ENCODE results near the gene RCBTB1.

Gene RCBTB1

DNA sequence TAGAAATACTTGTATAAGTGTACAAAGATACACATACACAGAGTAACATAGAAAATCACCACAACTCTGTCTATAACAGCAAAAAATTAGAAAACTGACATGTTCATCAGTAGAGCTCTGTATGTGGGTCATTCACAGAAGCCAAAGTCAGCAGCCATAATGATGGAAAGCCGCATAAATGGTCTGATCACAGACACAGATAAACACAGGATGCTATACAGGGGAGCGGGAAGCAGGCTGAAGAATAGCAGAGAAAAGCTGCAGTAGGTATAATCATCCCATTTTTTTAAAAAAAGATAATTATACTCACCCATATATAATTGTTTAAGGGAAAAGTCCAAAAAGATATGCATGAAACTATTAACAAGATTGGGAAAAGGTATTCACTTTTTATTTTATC is 31.5 kb downstream of the RCBTB1 start:
- DNase-seq = no peak

DNA sequence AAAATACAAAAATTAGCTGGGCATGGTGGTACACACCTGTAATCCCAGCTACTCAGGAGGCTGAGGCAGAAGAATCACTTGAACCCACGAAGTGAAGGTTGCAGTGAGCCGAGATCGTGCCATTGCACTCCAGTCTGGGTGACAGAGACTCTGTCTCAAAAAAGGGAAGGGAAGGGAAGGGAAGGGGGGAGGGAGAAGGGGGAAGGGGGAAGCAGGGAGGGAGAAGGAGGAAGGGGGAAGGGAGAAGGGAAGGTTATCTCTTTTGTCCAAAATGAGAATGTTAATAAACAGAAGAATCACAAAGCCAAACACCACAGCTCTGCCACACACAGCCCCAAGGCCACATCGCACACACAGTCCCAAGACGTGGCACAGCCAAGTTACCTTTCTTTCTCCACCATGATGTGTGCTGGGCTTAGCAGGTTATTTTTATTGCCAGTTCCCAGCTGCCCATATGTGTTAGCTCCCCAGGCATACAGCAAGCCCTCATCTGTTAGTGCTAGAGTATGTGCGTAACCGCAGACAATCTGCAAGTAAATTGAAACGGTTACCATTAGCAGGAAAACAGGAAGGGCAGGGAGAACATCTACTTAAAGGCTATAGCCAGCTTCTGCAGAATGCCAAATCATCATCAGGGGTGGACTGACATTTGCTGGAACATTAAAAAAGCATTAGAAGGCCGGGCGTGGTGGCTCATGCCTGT is 34.3 kb downstream of the RCBTB1 start:
- no peak for DNase-seq

DNA sequence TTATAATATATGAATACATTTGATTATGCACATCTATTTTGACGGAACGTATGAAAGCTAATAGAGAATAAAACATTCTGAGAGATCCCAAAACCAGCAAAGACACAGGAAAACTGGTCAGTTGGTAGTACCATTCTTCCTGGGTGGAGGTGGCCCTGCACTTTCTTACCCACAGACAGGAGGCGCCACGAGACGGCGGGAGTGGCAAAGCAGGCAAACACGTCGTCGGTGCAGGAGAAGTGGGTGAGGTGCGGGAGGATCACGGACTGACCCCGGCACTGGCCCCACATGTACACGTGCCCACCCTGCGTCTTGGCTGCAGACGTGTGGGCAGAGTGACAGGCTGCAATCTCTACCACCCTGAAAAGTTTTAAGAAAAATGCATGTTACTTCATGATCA is 36.1 kb downstream of the RCBTB1 start:
- DNase-seq = no peak

DNA sequence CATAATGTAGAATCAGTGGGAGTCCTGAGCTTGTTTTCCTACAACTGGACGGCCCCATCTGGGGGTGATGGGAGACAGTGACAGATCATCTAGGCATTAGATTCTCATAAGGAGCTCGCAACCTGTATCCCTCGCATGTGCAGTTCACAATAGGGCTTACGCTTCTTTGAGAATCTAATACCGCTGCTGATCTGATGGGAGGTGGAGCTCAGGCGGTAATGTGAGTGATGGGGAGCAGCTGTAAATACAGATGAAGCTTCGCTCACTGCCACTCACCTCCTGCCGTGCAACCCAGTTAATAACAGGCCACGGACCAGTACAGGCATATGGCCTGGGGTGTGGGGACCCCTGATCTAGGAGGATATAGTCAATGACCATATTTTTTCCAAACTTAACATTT is 38.8 kb downstream of the RCBTB1 start:
- no peak for DNase-seq

DNA sequence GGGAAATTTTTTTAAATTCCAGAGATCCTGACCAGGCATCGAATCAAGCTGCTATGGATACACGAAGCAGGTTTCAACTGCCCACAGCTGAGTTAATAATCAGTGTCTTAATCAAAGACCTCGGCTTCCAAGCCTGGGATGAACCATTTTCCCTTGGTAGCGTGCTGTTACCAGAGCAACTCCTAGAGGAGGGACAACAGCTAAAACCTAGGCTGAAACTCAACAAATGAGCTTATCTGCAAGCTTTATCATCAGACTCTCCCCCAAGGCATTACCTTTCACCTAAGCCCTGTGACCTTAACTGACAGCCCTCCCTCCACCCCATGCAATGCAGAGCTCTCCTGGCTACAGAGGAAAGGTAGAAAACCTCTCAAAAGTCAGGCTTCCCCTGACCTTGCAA is 39.7 kb downstream of the RCBTB1 start:
- no peak for DNase-seq

DNA sequence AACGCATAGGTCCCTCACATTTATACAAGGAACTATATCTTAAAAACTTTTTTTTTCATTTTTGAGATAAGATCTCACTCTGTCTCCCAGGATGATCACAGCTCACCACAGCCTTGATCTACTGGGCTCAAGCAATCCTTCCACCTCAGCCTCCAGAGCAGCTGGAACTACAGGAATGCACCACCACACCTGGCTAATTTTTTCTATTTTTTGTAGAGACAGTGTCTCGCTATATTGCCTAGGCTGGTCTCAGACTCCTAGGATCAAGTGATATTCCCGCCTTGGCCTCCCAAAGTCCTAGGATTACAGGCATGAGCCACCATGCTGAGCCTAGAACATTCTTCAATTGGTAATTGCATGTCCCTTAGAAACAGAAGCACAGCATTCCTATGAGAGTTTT is 41.7 kb downstream of the RCBTB1 start:
- no peak for DNase-seq

DNA sequence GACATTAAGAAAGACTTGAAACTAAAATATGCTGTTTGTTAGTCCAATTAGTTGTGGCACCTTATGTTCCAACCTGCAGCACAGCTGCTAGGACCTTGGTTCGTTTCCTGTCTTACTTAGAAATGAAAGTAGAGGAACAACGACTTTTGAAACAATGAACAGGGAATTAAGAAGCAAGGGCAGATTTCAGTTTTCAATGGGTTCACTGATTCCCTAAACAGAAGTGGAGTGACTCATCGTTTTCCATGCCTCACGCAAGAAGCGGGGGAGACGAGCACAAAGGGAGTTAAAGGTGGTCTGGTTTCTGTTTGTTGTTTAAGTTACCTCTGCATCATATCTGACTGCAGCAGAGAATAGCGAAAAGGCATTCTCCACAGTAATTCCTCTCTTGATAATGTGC is 44.8 kb downstream of the RCBTB1 start:
- peak in 1 of 2 experiments; percentile 42 for DNase-seq

DNA sequence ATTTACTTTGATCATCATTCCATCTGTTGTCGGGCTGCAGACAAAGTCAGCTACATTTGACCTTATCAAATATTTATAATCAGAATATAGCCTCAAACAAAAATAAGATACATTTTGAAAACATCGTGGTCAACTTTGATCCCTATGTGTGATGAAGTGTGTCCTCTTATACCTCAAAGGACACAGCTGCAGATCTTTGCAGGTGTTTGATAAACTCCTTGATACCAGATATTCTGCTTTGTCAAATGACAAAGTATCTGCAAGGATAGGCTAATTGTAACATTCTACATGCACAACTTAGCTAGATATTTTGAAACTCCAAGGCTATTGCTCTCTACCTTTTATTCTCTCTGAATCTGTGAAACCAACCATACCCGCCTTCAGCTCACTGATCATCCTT is 45.6 kb downstream of the RCBTB1 start:
- DNase-seq = no peak

DNA sequence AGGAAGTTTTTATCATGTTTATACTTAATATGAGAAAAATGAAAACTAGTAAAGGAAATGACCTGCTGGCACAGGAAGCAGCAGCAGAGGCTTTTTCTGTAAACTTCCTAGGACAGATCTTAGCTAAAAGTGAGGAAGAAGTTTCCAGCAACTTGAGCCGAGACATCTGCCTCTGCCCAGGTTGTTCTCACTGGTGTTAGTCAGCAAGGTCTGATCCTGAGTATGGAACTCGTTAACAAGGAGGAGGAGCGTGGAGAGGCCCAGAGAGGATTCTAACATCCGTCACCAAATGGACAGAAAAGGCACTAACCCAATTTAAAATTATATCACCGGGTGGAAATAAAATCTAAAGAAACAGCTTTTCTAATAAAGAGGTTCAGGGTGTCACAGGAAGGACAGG is 46.0 kb downstream of the RCBTB1 start:
- DNase-seq = no peak

DNA sequence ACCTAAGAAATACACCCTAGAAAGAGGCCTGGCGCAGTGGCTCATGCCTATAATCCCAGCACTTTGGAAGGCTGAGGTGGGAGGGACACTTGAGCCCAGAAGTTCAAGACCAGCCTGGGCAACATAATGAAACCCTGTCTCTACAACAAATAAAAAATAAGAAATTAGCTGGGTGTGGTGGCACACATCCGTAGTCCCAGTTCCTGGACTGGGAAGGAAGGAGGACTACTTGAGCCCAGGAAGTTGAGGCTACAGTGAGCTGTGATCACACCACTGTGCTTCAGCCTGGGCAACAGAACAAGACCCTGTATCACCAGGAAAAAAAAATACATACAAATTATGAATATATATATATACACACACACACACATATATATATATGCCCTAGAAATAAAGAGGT is 47.0 kb downstream of the RCBTB1 start:
- no peak for DNase-seq

DNA sequence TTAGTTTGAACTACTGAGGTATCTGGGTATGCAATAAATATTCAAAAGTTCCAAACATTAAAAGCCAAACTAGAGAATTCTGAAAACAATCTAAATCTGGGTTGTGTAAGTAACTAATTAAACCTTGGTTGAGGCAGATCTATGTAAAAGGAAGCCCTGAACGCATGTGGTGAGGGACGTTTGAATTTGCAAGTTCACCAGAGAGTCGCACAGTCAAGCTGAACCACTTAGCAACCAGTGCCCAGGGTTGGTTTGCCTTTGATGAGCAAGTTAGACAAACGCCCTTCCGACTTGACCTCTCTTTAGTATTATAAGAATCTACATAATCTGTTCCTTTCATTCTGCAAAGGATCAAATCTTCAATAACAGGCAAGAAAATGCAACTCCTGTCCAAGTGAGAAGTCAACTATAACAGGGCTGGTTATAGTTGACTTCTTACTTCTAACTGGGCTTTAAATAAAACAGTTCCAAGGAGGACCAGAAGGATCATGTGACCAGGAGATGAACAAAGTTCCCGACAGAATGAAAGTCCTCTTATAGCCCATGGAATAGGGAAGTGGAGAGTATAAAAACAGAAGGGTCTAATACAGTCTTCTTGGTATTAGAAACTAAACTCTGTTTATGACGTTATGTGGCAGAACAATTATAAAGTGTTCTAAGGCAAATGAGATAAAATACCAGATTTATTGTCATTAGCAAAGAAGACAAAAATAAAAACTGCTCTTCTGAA is 49.0 kb downstream of the RCBTB1 start:
- DNase-seq = no peak

DNA sequence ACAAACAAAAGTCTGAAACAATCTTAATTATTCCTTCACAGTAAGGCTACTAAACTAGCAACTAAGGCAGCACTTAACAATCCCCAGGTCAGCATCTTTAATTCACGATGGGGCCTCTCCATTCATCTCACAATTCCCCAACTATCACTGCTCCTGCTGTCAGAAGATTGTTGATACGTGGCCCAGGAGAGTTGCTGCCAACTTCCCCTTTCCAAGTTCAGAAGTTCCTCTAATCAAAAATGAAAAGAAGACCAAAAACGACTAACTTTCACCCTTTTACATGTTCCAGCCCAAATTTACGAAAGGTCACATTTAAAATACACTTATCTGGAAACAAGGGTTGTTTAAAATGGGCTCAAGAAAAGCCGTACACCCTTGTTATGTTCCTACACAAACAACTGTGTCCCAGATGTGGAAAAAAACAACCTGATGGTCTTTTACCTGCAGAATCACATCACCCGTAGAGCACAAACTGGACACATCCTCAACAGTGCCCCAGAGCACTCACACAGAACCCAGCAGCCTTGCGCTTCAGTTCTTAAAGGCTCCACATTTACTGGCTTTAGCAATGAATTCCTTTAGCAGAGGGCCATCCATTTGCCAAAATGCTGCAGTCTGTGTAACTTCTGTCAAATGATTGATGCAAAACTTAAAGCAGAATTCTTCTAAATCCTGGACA is 51.6 kb downstream of the RCBTB1 start:
- DNase-seq = no peak

DNA sequence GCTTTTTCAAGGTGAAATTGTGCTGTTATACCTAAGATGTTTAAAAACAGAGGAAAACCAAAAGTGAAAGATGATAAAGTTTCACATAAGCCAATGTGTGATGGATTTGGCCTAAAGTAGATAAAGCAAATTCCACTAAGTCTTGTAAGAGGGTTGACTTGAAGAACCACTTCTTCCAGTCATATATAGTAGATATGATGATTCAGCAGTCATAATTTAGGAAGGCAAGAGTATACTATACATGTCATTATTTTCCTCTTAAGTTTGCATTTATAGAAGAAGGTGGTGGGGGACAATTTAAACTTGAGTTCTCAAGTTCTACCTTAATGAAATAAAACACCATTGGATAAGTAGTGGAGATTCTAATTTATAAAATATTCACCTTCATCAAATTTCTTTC is 52.3 kb downstream of the RCBTB1 start:
- no peak for DNase-seq

DNA sequence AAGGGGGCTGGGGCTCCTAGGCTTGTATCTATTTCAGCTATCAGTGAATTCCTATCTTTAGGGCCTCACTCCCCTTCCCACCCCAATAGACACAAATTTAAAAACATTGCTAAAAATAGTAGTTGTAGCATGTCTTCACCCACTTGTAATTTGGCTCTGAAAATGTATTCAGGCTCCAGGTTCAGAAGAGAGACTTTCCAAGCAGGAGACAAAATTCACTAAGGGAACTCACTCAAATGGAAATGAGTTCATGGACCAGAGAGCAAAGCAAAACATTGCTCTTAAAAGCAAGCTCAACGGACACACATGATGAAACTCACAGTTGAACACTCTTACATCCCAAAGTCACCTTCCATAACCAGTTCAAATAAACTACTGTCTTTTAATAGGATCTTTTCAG is 52.8 kb downstream of the RCBTB1 start:
- no peak for DNase-seq

DNA sequence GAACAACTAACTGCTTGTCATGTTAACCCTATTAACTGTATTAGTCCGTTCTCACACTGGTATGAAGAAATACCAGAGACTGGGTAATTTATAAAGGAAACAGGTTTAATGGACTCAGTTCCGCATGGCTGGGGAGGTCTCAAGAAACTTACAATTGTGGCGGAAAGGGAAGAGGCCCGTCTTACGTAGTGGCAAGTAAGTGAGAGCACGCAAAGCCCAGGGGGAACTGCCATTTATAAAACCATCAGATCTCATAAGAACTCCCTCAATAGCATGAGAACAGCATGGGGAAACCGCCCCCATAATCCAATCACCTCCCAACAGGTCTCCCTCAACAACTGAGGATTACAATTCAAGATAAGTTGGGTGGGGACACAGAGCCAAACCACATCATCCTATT is 54.9 kb downstream of the RCBTB1 start:
- DNase-seq = no peak

DNA sequence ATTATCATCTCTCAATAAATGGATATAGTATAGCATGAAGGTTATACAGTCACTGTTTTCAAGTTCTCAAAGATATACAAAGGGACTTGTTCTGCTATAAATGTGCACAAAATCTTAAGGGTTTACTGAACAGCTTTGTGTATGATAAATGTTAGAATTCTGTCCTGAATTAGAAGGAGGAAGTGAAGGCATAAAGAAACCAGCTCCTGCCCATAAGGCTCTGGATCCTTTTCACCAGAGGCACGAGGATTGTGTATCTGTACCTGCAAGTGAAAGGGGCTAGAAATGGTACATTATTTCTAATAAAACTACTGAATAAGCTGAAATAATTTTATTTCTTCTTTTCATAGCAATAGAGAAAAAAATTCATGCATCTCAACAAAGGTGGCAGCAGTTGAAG is 57.2 kb downstream of the RCBTB1 start:
- DNase-seq = no peak

DNA sequence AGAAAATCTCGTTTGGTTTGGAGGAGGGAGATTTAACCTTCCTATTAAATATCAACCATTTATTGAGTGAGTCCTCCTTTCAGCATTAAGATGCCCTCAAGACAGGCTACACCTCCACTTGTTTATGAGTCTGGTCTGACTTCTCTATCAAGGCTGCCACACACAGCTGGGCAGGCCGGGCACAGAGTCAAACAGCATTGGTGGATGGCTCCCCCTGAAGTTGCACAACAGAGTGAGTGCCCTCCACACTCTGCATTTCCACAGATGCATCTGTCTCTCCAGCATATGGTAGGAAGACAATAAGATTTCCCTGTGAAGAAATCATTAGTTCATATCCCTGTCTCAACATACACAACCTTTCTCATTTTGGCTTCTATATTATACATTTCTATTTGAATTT is 58.2 kb downstream of the RCBTB1 start:
- DNase-seq = no peak

DNA sequence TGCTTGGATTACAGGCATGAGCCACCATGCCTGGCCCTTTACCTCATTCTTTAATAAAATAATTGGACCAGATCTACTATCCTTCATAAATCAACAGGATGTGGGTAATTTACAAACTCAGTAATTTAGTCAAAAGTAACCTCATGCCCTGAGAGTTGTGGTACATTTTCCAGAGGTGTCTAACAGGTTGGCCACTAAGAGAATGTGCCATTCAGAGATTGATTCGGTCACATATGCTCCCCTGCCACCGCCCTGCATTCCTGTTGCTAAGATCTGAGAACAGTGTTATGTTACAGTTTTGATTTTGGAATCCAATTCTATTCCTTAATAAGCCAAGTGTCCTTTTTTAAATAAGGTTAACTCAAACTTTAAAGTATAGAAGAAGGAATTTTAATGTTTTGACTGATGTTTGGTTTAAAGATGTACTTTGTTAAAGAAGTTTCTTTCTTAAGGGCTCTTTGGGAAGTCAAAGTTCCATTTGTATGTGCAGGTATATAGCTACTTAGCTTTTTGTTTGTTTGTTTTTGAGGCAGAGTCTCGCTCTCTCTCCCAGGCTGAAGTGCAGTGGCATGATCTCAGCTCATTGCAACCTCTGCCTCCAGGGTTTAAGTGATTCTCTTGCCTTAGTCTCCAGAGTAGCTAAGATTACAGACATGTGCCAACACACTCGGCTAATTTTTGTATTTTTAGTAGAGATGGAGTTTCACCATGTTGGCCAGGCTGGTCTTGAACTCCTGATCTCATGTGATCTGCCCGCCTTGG is 60.4 kb downstream of the RCBTB1 start:
- no peak for DNase-seq

DNA sequence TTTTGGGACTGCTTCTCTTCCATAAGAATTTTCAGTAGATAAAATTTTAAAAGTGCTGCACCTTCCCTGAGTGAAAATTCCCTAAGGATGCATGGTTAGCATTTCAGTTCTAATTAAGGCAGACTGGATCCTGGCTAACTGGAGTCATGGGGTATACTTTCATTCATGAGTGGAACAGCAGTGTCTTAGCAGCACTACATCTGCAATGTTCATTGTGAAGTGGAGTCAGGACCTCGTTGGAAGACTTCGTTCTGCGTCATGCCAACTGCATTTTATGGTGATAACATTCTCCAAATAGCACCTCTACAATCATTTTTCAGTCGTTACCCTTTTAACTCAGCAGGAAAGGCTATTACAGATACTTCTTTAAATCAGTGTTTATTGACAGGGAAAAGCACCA is 64.1 kb downstream of the RCBTB1 start:
- no peak for DNase-seq

DNA sequence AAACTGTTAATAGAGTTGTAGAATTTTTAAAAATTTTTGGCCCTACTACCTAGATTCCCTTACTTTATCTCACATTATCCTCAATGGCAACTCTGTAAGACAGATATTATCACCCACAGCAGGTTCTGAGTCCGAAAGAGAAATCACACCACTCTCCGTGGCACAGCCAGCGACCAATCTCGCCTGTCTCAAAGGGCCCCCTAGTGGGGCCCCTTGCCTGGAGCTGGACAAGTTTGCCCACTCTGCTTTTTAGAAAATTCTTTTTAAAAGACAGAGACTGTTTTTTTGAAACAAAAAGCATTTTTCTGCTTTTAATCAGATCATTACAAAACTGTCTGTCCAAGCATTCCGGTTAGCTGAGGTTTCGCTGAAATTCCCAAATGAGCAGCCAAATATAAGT is 67.9 kb downstream of the RCBTB1 start:
- no peak for DNase-seq

DNA sequence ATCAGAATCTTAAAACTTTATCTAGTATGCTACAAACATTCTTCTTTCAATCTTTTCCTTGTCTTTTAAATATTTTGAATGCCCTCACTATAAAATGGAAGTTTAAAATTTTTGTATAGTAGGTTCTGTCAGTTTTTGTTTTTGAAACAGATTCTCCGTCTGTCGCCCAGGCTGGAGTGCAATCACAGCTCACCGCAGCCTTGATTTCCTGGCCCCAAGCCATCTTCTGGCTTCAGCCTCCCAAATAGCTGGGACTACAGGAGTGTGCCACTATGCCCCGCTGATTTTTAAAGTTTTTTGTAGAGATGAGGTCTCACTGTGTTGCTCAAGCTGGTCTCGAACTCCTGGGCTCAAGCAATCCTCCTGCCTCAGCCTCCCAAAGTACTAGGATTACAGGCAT is 68.9 kb downstream of the RCBTB1 start:
- no peak for DNase-seq

DNA sequence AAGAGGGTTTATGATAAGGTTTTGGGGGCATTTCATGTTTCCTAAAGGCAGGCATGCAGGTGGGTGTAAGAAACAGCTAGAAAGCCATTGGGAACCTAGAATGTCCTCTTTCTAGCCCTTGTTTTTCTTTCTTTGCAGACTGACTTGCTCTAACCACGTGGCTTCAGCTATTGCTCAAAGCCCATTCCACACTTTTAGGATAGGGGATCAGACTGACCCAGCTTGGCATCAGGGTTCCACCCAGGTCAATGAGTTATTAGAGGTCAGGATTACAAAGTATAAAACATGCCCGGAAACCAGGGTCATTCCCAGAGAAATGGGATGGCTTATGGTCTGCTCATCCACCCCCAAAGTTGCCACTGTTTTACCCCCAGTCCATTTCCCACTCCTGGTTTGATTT is 72.8 kb downstream of the RCBTB1 start:
- no peak for DNase-seq

DNA sequence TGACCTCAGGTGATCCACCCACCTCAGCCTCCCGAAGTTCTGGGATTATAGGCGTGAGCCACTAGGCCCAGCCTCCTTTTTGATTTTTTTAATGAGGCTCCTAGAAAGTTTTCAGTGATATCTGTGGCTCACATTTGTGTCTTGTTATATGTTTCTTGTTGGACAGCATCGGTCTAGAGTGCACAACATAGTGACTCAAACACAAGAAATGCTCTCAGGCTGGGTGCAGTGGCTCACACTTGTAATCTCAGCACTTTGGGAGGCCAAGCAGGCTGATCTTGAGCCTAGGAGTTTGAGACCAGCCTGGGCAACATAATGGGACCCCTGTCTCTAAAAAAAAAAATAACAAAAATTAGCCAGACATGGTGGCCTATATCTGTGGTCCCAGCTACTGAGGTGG is 81.4 kb downstream of the RCBTB1 start:
- DNase-seq = no peak

DNA sequence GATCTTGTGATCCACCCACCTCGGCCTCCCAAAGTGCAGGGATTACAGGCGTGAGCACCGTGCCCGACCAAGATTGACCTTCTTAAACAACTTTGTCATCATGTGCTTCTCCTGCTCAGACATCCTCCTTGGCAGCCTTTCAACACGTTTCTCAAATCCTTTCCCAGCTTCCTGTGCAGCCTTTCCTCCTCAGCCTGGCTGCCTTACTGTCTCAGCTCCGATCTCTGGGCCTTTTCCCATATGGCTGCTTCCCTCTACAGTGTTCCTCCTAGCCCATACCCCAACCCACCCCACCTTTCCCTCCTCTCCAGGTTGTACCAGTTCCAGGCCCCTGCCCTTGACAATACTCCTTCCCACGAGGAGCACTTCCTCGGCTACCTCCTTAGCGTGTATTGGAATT is 82.4 kb downstream of the RCBTB1 start:
- DNase-seq = no peak
